GM10847 (cell line): ENCODE data around the gene THBS4.

Experiments
- POLR2A ChIP-seq: IDR thresholded peaks from 2 replicates; pipeline ENCODE4 v1.6.1; 2011; ENCODE audit not compliant: insufficient read length; ENCODE audit errors: extremely low read depth

Gene THBS4

GRCh38 chr5:80035839-80036238, 691 bp downstream of the THBS4 start:
- no peak for TF ChIP-seq POLR2A

- TF ChIP-seq POLR2A: no peak
Observed at GRCh38 chr5:80036615-80037014, 1.5 kb downstream of the THBS4 start.

- TF ChIP-seq POLR2A: no peak
Observed at GRCh38 chr5:80037366-80037765, 2.2 kb downstream of the THBS4 start.

- no peak for TF ChIP-seq POLR2A
Observed at GRCh38 chr5:80039650-80040049, 4.5 kb downstream of the THBS4 start.

- no peak for TF ChIP-seq POLR2A
Observed at GRCh38 chr5:80041527-80041926, 6.4 kb downstream of the THBS4 start.

- no peak for TF ChIP-seq POLR2A
Observed at GRCh38 chr5:80042330-80042729, 7.2 kb downstream of the THBS4 start.

GRCh38 chr5:80043187-80043586, 8.0 kb downstream of the THBS4 start:
- no peak for TF ChIP-seq POLR2A

GRCh38 chr5:80048084-80048780, 13.1 kb downstream of the THBS4 start:
- no peak for TF ChIP-seq POLR2A

- TF ChIP-seq POLR2A: no peak
Observed at GRCh38 chr5:80052464-80052863, 17.3 kb downstream of the THBS4 start.

GRCh38 chr5:80054682-80055081, 19.5 kb downstream of the THBS4 start:
- TF ChIP-seq POLR2A: no peak

GRCh38 chr5:80055491-80056170, 20.5 kb downstream of the THBS4 start:
- no peak for TF ChIP-seq POLR2A

- no peak for TF ChIP-seq POLR2A
Observed at GRCh38 chr5:80057099-80057498, 22.0 kb downstream of the THBS4 start.

- TF ChIP-seq POLR2A: no peak
Observed at GRCh38 chr5:80057921-80058320, 22.8 kb downstream of the THBS4 start.

- TF ChIP-seq POLR2A: no peak
Observed at GRCh38 chr5:80059354-80059980, 24.3 kb downstream of the THBS4 start.

- TF ChIP-seq POLR2A: no peak
Observed at GRCh38 chr5:80060966-80061365, 25.8 kb downstream of the THBS4 start.

GRCh38 chr5:80061547-80061946, 26.4 kb downstream of the THBS4 start:
- TF ChIP-seq POLR2A: no peak

GRCh38 chr5:80064124-80064523, 29.0 kb downstream of the THBS4 start:
- no peak for TF ChIP-seq POLR2A

- no peak for TF ChIP-seq POLR2A
Observed at GRCh38 chr5:80067016-80067415, 31.9 kb downstream of the THBS4 start.
